GM12864 (cell line): Measurements from ENCODE around the gene SMYD3.

Experiments used
- DNase-seq: peaks from one replicate; pipeline ENCODE4 v3.0.0-alpha.2; 2011; ENCODE audit warnings: low read depth
- H3K4me3 ChIP-seq: 2 replicates; pipeline ENCODE4 v1.5.1; 2011; ENCODE audit warnings: mild to moderate bottlenecking, low read depth, low read length, control low read depth
- TF ChIP-seq, protein P1 (sequence below): IDR thresholded peaks from 2 replicates; pipeline ENCODE4 v1.5.1; 2011; ENCODE audit warnings: low read depth, mild to moderate bottlenecking, moderate library complexity, low read length, control low read depth, inconsistent platforms; ENCODE audit errors: missing control alignments

SMYD3 gene

DNA sequence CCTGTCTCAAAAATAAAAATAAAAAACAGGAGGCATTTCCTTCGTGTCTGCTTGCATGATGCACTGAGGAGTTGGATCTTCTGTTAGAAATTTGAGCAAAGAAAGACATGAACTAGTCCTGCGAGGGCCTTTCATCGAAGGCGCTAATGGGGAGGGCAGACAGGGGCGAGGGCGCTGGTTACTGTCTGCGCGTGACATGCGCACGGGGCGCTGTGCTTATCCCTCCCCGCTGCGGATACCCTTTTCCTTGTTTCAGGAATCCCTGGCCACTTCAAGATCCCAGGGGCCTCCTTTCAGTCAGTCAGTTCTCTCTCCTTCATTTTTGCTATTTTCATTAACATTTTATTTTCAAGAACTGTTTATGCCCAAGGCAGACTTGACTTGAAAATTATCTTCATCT, 806.4 kb downstream of the SMYD3 start:
- TF ChIP-seq, protein P1, sequence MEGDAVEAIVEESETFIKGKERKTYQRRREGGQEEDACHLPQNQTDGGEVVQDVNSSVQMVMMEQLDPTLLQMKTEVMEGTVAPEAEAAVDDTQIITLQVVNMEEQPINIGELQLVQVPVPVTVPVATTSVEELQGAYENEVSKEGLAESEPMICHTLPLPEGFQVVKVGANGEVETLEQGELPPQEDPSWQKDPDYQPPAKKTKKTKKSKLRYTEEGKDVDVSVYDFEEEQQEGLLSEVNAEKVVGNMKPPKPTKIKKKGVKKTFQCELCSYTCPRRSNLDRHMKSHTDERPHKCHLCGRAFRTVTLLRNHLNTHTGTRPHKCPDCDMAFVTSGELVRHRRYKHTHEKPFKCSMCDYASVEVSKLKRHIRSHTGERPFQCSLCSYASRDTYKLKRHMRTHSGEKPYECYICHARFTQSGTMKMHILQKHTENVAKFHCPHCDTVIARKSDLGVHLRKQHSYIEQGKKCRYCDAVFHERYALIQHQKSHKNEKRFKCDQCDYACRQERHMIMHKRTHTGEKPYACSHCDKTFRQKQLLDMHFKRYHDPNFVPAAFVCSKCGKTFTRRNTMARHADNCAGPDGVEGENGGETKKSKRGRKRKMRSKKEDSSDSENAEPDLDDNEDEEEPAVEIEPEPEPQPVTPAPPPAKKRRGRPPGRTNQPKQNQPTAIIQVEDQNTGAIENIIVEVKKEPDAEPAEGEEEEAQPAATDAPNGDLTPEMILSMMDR = no peak
- no peak for DNase-seq

More for the DNA sequence above, 806.4 kb downstream of the SMYD3 start:
- no peak overlapping the region for H3K4me3 ChIP-seq
